ENCODE measurements around the gene HPSE2.

DNA sequence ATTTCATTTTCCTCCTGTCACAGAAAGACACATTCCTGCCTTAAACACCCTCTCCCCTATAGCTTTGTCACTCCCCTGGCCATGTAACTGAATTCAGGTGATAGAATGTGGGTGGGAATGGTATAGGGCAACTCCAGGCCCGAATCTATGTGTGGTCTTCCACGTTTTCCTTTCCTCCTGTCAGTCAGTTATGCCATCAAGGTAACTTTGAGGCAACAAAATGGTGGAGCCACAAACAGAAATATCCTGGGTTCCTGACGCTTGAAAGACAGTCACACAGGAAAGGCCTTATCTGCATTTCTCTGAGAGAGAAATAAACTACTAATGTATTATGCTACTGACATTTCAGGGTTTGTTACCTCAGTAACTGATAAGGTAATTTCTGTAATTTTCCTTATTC, 326.8 kb downstream of the HPSE2 start:
- TF ChIP-seq, protein P1, sequence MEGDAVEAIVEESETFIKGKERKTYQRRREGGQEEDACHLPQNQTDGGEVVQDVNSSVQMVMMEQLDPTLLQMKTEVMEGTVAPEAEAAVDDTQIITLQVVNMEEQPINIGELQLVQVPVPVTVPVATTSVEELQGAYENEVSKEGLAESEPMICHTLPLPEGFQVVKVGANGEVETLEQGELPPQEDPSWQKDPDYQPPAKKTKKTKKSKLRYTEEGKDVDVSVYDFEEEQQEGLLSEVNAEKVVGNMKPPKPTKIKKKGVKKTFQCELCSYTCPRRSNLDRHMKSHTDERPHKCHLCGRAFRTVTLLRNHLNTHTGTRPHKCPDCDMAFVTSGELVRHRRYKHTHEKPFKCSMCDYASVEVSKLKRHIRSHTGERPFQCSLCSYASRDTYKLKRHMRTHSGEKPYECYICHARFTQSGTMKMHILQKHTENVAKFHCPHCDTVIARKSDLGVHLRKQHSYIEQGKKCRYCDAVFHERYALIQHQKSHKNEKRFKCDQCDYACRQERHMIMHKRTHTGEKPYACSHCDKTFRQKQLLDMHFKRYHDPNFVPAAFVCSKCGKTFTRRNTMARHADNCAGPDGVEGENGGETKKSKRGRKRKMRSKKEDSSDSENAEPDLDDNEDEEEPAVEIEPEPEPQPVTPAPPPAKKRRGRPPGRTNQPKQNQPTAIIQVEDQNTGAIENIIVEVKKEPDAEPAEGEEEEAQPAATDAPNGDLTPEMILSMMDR (IDR thresholded peaks at IDR 0.05): no peak
- no peak for TF ChIP-seq POLR2A (IDR thresholded peaks at IDR 0.05)

Data from vagina (tissue), 2 donors.